Measurements from ENCODE around the gene ASPN. TPM values are rescaled to one million over a fixed set of nuclear protein-coding genes. Genes with fewer than 3 reads are reported as not detected.
A peak's percentile ranks its signal among the peaks of the same experiment; 100 is the strongest.

The ASPN gene
- total RNA-seq, 6 experiments from 2014 or later, result 3.8 to 13.3 (median 10.4) TPM

DNA sequence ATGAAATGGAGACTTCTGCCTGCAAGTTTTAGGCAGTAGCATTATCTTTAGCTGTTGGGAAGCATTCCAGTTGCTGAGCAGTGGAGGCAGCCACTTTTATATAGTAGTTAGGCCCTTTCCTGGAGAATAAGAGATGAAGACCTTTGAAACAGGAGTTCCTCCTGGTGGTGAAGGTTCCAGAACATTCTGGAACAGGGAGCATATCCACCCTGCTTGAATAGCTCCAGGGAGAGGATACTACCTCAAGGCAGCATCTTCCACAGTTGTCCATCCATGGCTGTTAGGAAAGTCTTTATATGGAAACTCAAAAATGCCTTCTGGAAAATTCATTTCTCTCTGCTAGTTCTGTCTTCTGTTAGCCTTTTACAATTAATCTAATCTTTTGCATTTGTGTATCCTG lies 3.0 kb downstream of the ASPN start:
- H3K36me3 ChIP-seq, result no peaks in the 10 kb centered on the region
- H3K9me3 ChIP-seq, result no peaks in the 10 kb centered on the region
- TF ChIP-seq POLR2A (IDR thresholded peaks at IDR 0.05), result no peak
- TF ChIP-seq, protein P1, sequence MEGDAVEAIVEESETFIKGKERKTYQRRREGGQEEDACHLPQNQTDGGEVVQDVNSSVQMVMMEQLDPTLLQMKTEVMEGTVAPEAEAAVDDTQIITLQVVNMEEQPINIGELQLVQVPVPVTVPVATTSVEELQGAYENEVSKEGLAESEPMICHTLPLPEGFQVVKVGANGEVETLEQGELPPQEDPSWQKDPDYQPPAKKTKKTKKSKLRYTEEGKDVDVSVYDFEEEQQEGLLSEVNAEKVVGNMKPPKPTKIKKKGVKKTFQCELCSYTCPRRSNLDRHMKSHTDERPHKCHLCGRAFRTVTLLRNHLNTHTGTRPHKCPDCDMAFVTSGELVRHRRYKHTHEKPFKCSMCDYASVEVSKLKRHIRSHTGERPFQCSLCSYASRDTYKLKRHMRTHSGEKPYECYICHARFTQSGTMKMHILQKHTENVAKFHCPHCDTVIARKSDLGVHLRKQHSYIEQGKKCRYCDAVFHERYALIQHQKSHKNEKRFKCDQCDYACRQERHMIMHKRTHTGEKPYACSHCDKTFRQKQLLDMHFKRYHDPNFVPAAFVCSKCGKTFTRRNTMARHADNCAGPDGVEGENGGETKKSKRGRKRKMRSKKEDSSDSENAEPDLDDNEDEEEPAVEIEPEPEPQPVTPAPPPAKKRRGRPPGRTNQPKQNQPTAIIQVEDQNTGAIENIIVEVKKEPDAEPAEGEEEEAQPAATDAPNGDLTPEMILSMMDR (IDR thresholded peaks at IDR 0.05), result no peak
- H3K4me3 ChIP-seq, result no peak overlapping the region
- H3K4me1 ChIP-seq, result no peaks in the 10 kb centered on the region
- no peak for ATAC-seq
- intact Hi-C loops (cut with DNase I), result no loop called here
- no peak for DNase-seq
- peak overlapping the region in 2 of 3 donors; percentile 41 to 54 for H3K27ac ChIP-seq
- no peaks in the 10 kb centered on the region for H3K27me3 ChIP-seq

DNA sequence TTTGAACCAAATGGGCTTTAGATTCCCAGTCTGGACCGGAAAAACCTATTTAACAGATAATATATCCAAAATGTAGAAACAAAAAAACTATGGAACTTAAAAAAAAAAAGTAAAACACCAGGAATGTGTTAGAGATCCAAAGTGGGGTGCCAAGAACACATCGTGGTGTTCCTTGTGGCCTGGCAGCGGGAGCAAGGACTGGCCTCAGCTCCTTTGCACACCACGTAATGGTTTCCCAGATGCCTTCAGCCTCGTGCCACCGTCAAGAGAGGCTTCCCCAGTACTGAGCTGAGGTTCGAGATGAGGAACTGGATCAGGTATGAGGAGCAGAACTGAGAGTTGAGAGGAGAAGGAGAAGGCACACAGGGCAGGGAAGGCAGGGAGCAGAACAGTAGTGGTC lies 3.5 kb downstream of the ASPN start:
- no peak for DNase-seq
- no peak overlapping the region for H3K27ac ChIP-seq
- no peaks in the 10 kb centered on the region for H3K27me3 ChIP-seq
- intact Hi-C loops (cut with DNase I), result no loop called here
- TF ChIP-seq POLR2A (IDR thresholded peaks at IDR 0.05), result no peak
- TF ChIP-seq, protein P1 (IDR thresholded peaks at IDR 0.05), result no peak
- ATAC-seq, result no peak
- no peaks in the 10 kb centered on the region for H3K36me3 ChIP-seq
- 92% methylated on average over 6 of the region's 7 CpGs for WGBS (ENCODE audit: insufficient coverage, low coverage, low lambda C conversion rate, missing lambda C conversion rate)
- H3K4me1 ChIP-seq, result no peaks in the 10 kb centered on the region
- no peaks in the 10 kb centered on the region for H3K9me3 ChIP-seq
- no peak overlapping the region for H3K4me3 ChIP-seq

DNA sequence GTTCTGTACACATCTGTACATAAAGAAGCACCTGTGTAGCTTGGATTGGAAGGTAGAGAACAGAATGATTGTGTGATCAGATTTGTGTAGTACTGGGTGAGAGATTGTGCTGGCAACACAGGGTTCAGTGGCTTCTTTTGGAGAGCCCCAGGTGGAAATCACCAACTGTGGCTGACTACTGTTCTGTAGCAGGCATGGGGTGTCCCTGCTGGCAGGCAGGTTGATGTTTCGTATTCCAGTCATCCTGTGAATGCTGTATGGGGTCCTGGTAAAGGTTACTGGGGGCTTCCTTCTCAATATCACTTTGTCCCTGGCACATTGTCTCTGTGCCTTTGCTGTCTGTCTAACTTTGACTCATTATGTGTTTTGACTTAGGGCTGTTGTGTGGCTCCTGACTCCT lies 5.3 kb downstream of the ASPN start:
- intact Hi-C loops (cut with DNase I), result no loop called here
- ATAC-seq (no peak), DNase-seq (no peak)
- Histone ChIP-seq H3K4me3 (no peak overlapping the region), H3K27ac (no peak overlapping the region), H3K9me3 (no peaks in the 10 kb centered on the region), H3K4me1 (no peaks in the 10 kb centered on the region), H3K27me3 (no peaks in the 10 kb centered on the region), H3K36me3 (no peaks in the 10 kb centered on the region)
- TF ChIP-seq, protein P1 (IDR thresholded peaks at IDR 0.05), result no peak
- TF ChIP-seq POLR2A (IDR thresholded peaks at IDR 0.05), result no peak
- no CpG with 5 or more reads among the region's 1 CpG for WGBS (ENCODE audit: insufficient coverage, low coverage, low lambda C conversion rate, missing lambda C conversion rate)

DNA sequence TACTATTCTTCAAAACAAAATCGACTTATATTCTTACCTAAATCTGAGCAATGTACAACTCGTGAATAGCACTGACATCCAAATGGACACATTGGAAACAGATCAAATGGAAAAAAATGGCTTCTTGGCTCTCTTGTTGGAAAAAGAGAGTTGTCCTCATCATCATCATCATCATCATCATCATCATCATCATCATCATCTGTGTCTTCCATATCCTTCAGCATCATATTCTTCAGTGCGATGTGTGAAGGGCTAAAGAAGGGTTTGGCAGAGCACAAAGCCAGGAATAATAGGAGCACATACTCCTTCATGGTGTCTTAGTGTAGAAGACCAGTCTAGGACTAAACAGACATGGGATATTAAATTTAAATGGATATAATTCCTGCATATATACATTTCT lies 7.7 kb downstream of the ASPN start:
- TF ChIP-seq, protein P1 (IDR thresholded peaks at IDR 0.05), result no peak
- no peak for TF ChIP-seq POLR2A (IDR thresholded peaks at IDR 0.05)
- Histone ChIP-seq H3K4me1 (no peaks in the 10 kb centered on the region), H3K9me3 (no peaks in the 10 kb centered on the region), H3K27ac (no peak overlapping the region), H3K36me3 (no peaks in the 10 kb centered on the region), H3K4me3 (no peak overlapping the region), H3K27me3 (no peaks in the 10 kb centered on the region)
- intact Hi-C loops (cut with DNase I), result no loop called here
- ATAC-seq (no peak), DNase-seq (no peak)
- WGBS (ENCODE audit: insufficient coverage, low coverage, low lambda C conversion rate, missing lambda C conversion rate), result 86% methylated on average over 3 of the region's 3 CpGs

DNA sequence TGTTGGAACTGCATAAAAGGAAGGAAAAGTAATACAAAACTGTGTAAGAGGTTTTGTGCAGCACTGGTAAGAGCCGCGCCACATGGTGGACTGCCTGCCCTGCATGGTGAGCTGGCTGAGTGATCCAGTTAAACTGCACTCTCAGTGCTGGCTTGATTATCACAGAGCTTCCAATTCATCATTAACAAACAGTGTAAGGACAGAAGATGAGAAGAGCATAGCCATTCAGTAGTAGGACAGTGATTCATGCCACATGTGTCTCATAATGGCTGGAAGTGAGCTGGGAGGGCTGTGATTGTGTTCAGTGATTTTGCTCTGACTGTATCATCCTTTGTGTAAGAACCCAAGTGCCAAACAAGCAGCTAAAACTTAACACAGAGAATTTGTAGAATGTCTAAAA lies 14.1 kb downstream of the ASPN start:
- no peaks in the 10 kb centered on the region for H3K4me1 ChIP-seq
- TF ChIP-seq, protein P1 (IDR thresholded peaks at IDR 0.05), result no peak
- no peak for TF ChIP-seq POLR2A (IDR thresholded peaks at IDR 0.05)
- H3K27me3 ChIP-seq, result no peaks in the 10 kb centered on the region
- DNase-seq (no peak), ATAC-seq (no peak)
- intact Hi-C loops (cut with DNase I), result no loop called here
- 100% methylated on average over 2 of the region's 2 CpGs for WGBS (ENCODE audit: insufficient coverage, low coverage, low lambda C conversion rate, missing lambda C conversion rate)
- no peaks in the 10 kb centered on the region for H3K9me3 ChIP-seq
- no peak overlapping the region for H3K4me3 ChIP-seq
- no peaks in the 10 kb centered on the region for H3K36me3 ChIP-seq
- no peak overlapping the region for H3K27ac ChIP-seq
